Body of pancreas (tissue), 4 donors: ENCODE measurements around the gene WIPI1. TPM values are rescaled to one million over a fixed set of nuclear protein-coding genes. Genes with fewer than 3 reads are reported as not detected.

Source experiments
- ATAC-seq: fragments of 150-250 bp; one replicate; pipeline ENCODE4 v1.9.1; 2016
- DNase-seq, 4 donors: peaks; one replicate each; pipeline ENCODE4 v3.0.0-alpha.2; 2019
- H3K27ac ChIP-seq, 4 donors: fragments of 200-600 bp; sonication (generic); 1 replicate in 3 of 4; 2 replicates in 1 of 4; pipeline versions ENCODE4 v1.5.1 to v1.6.1; 2016 to 2019; ENCODE audit warnings: mild to moderate bottlenecking in 1 of 4, mixed read lengths in 1 of 4, moderate library complexity in 1 of 4
- H3K27me3 ChIP-seq, 2 donors: fragments of 200-600 bp; sonication (generic); one replicate each; pipeline ENCODE4 v1.6.0; 2016; ENCODE audit warnings: mild to moderate bottlenecking in 1 of 2
- H3K36me3 ChIP-seq, 2 donors: fragments of 200-600 bp; sonication (generic); replicated peaks in 1 of 2; 2 replicates each; pipeline ENCODE4 v1.5.1; 2016; ENCODE audit warnings: low read depth in 2 of 2; ENCODE audit not compliant: insufficient read depth in 1 of 2
- H3K4me1 ChIP-seq: fragments of 200-600 bp; sonication (generic); one replicate; pipeline ENCODE4 v1.6.0; 2016
- H3K4me3 ChIP-seq, 2 donors: fragments of 200-600 bp; sonication (generic); 1 replicate in 1 of 2; 2 replicates in 1 of 2; pipeline ENCODE4 v1.5.1; 2016 to 2019
- H3K9me3 ChIP-seq, 3 donors: fragments of 200-600 bp; sonication (generic); 1 replicate in 2 of 3; 2 replicates in 1 of 3; pipeline ENCODE4 v1.5.1; 2016
- CTCF ChIP-seq, 7 experiments: fragments of 450-650 bp in 4 of 7; fragments of 200-600 bp in 3 of 7; sonication (generic) in 3 of 7; IDR thresholded peaks; one replicate each; pipeline ENCODE4 v1.5.1; 2016 to 2019; ENCODE audit warnings: antibody characterized with exemption in 7 of 7
- POLR2A ChIP-seq, 3 donors: fragments of 450-650 bp; IDR thresholded peaks; one replicate each; pipeline ENCODE4 v1.6.1; 2016; ENCODE audit warnings: antibody characterized with exemption in 3 of 3, mild to moderate bottlenecking in 2 of 3
- WGBS, 2 donors: methylation state at CpG; one replicate each; pipeline ENCODE4 v1.1.5; 2017; 5-methylcytosine and 5-hydroxymethylcytosine counted together
- intact Hi-C: fragments of 100-400 bp; cut with DNase I; formaldehyde crosslinking; loops from one replicate; pipeline ENCODE4 v1.15.1; 2023
- total RNA-seq, 2 donors: library from RNA; depleted of rRNA; stranded (reverse); fragments of >200 nt; gene quantifications; one replicate each; pipeline ENCODE4 v1.1.0, GENCODE V29; 2016

The WIPI1 gene
- total RNA-seq, 2 donors from 2014 or later: 20.5 to 22.4 TPM

- DNase-seq (no peak), ATAC-seq (no peak)
- no peak for TF ChIP-seq CTCF (IDR thresholded peaks at IDR 0.05)
- TF ChIP-seq POLR2A (IDR thresholded peaks at IDR 0.05): no peak
- 71 to 79% methylated on average over 5 of the region's 5 CpGs for WGBS, 2 donors
- no peak overlapping the region for H3K27ac ChIP-seq
- peaks cover 19% of the 10 kb centered on the region for H3K4me1 ChIP-seq
- H3K9me3 ChIP-seq: no peaks in the 10 kb centered on the region
- intact Hi-C loops: no loop called here
- no peak overlapping the region for H3K4me3 ChIP-seq
- peaks cover 0 to 9% of the 10 kb centered on the region in 2 donors for H3K36me3 ChIP-seq
- H3K27me3 ChIP-seq: no peaks in the 10 kb centered on the region
These were observed 3.2 kb downstream of the WIPI1 start for GRCh38 chr17:68453991-68454665.

- H3K36me3 ChIP-seq: peaks cover 0 to 10% of the 10 kb centered on the region in 2 donors
- WGBS, 2 donors: 67 to 75% methylated on average over 6 of the region's 6 CpGs
- intact Hi-C loops: no loop called here
These were observed 4.5 kb downstream of the WIPI1 start for GRCh38 chr17:68452724-68453290.

GRCh38 chr17:68451670-68452354 lies 5.5 kb downstream of the WIPI1 start:
- intact Hi-C loops: no loop called here
- no peak for ATAC-seq
- peaks cover 14% of the 10 kb centered on the region for H3K4me1 ChIP-seq
- no peaks in the 10 kb centered on the region for H3K9me3 ChIP-seq
- TF ChIP-seq CTCF (IDR thresholded peaks at IDR 0.05) (no peak), POLR2A (IDR thresholded peaks at IDR 0.05) (no peak)
- H3K36me3 ChIP-seq: peaks cover 0 to 10% of the 10 kb centered on the region in 2 donors
- no peaks in the 10 kb centered on the region for H3K27me3 ChIP-seq
- no peak for DNase-seq
- no peak overlapping the region for H3K27ac ChIP-seq
- 60 to 67% methylated on average over 5 of the region's 5 CpGs for WGBS, 2 donors
- H3K4me3 ChIP-seq: no peak overlapping the region

More at GRCh38 chr17:68452724-68453290, 4.5 kb downstream of the WIPI1 start:
- Histone ChIP-seq H3K4me3 (no peak overlapping the region), H3K4me1 (peaks cover 14% of the 10 kb centered on the region), H3K9me3 (no peaks in the 10 kb centered on the region), H3K27me3 (no peaks in the 10 kb centered on the region), H3K27ac (no peak overlapping the region)
- no peak for TF ChIP-seq CTCF (IDR thresholded peaks at IDR 0.05)
- no peak for TF ChIP-seq POLR2A (IDR thresholded peaks at IDR 0.05)
- DNase-seq: no peak
- ATAC-seq: no peak

GRCh38 chr17:68450801-68451200 lies 6.5 kb downstream of the WIPI1 start:
- Histone ChIP-seq H3K27ac (no peak overlapping the region), H3K4me3 (no peak overlapping the region), H3K4me1 (peaks cover 6% of the 10 kb centered on the region), H3K36me3 (peaks cover 0 to 13% of the 10 kb centered on the region in 2 donors), H3K27me3 (no peaks in the 10 kb centered on the region), H3K9me3 (no peaks in the 10 kb centered on the region)
- WGBS, 2 donors: 90 to 97% methylated on average over 6 to 14 of the region's 14 CpGs
- DNase-seq (no peak), ATAC-seq (no peak)
- intact Hi-C loops: no loop called here
- no peak for TF ChIP-seq CTCF (IDR thresholded peaks at IDR 0.05)
- no peak for TF ChIP-seq POLR2A (IDR thresholded peaks at IDR 0.05)
